Peyer's patch (tissue), 4 donors: ENCODE data around the gene GNAZ.

Experiments used
- POLR2A ChIP-seq, 2 donors: fragments of 450-650 bp; IDR thresholded peaks; one replicate each; pipeline ENCODE4 v1.5.1; 2017; ENCODE audit warnings: antibody characterized with exemption in 2 of 2, mild to moderate bottlenecking in 2 of 2, moderate library complexity in 2 of 2
- TF ChIP-seq, protein P1 (sequence below), 6 experiments: fragments of 450-650 bp in 4 of 6; fragments of 200-600 bp in 2 of 6; sonication (generic) in 1 of 6; IDR thresholded peaks; one replicate each; pipeline ENCODE4 v1.5.1; 2017 to 2019; ENCODE audit warnings: antibody characterized with exemption in 6 of 6, mild to moderate bottlenecking in 3 of 6, moderate library complexity in 1 of 6

DNA sequence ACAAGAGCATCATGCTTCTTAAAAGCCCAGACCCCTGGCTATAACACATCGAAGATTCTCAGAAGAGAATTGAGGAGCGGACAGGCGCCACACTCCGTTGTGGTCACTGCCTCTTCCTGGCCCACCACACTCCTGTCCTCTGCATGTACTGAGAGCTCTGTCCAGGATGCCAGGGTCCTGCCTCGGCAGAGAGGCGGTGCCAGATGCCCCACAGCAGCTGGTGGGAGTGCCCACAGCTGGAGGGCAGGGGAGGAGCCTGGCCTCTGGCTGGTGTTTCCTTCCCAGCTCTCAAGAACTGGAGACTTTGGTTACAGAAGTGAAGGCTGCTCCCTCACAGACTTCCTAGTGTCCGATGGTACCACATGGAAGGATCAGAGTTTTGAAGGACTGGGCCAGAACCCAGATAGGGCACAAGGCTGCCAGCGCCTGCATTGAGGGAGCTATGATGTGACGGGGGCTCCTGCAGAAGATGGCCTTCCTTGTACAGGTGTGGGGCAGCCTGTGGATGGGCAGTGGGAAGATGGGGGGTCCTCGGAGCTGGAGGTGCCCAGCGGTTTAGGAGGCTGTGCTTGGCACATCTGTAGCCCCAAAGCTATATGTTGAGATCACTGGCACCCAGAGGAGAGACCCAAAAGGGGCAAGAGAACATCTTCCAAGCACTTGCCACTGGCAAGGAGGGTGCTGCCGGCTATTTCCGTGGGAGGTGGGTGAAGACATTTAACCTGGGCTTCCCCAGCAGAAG lies 52.1 kb downstream of the GNAZ start:
- TF ChIP-seq, protein P1, sequence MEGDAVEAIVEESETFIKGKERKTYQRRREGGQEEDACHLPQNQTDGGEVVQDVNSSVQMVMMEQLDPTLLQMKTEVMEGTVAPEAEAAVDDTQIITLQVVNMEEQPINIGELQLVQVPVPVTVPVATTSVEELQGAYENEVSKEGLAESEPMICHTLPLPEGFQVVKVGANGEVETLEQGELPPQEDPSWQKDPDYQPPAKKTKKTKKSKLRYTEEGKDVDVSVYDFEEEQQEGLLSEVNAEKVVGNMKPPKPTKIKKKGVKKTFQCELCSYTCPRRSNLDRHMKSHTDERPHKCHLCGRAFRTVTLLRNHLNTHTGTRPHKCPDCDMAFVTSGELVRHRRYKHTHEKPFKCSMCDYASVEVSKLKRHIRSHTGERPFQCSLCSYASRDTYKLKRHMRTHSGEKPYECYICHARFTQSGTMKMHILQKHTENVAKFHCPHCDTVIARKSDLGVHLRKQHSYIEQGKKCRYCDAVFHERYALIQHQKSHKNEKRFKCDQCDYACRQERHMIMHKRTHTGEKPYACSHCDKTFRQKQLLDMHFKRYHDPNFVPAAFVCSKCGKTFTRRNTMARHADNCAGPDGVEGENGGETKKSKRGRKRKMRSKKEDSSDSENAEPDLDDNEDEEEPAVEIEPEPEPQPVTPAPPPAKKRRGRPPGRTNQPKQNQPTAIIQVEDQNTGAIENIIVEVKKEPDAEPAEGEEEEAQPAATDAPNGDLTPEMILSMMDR (IDR thresholded peaks at IDR 0.05) = no peak
- TF ChIP-seq POLR2A (IDR thresholded peaks at IDR 0.05) = no peak
